HG03039 (cell line): ENCODE measurements around the gene TGFBR3L.

Experiments
- ATAC-seq: cut with Tn5 transposase; IDR thresholded peaks from one replicate; pipeline ENCODE4 v1.9.1; 2021; ENCODE audit warnings: mild to moderate bottlenecking, moderate library complexity; ENCODE audit not compliant: unreplicated experiment

Gene TGFBR3L

GRCh38 chr19:7914598-7915045, at the start of gene TGFBR3L:
TSS of gene TGFBR3L (plus strand) at chr19:7914830.
- ATAC-seq, result no peak

- no peak for ATAC-seq
Observed at GRCh38 chr19:7865262-7865911, 49.2 kb upstream of the TGFBR3L start.

GRCh38 chr19:7866399-7867091, 48.1 kb upstream of the TGFBR3L start:
- ATAC-seq, result no peak

- no peak for ATAC-seq
Observed at GRCh38 chr19:7867092-7867844, 47.4 kb upstream of the TGFBR3L start.

GRCh38 chr19:7868326-7868670, 46.3 kb upstream of the TGFBR3L start:
- no peak for ATAC-seq

- ATAC-seq, result peak; percentile 45
Observed at GRCh38 chr19:7868671-7869452, 45.8 kb upstream of the TGFBR3L start.

GRCh38 chr19:7869453-7869909, 45.1 kb upstream of the TGFBR3L start:
- peak; percentile 54 for ATAC-seq

- peak; percentile 4 for ATAC-seq
Observed at GRCh38 chr19:7869910-7870511, 44.6 kb upstream of the TGFBR3L start.

- ATAC-seq, result no peak
Observed at GRCh38 chr19:7870571-7871436, 43.8 kb upstream of the TGFBR3L start.

- no peak for ATAC-seq
Observed at GRCh38 chr19:7871437-7872305, 43.0 kb upstream of the TGFBR3L start.

GRCh38 chr19:7872306-7873204, 42.1 kb upstream of the TGFBR3L start:
- ATAC-seq, result no peak

- no peak for ATAC-seq
Observed at GRCh38 chr19:7873304-7874075, 41.1 kb upstream of the TGFBR3L start.

- no peak for ATAC-seq
Observed at GRCh38 chr19:7874076-7874896, 40.3 kb upstream of the TGFBR3L start, which contains the start of gene PRR36. TSS of gene PRR36 (minus strand) at chr19:7874390. CDS start at chr19:7873689, 701 bp downstream.

GRCh38 chr19:7874897-7875273, 39.7 kb upstream of the TGFBR3L start:
- ATAC-seq, result no peak

GRCh38 chr19:7877249-7877836, 37.3 kb upstream of the TGFBR3L start:
- ATAC-seq, result no peak
